HCT116 (cell line): ENCODE results near the gene DOCK11. TPM values are rescaled to one million over a fixed set of nuclear protein-coding genes. Genes with fewer than 3 reads are reported as not detected.

Experiments used
- ATAC-seq: fragments of 200-7000 bp; cut with Tn5 transposase; 2 replicates; pipeline ENCODE4 v1.9.1; 2020; ENCODE audit warnings: mild to moderate bottlenecking, moderate library complexity
- BruUV-seq: library from RNA; stranded (reverse); fragments of 400-500 nt; replicated peaks from 2 replicates; lab custom pipeline; 2021; lab: Mats Ljungman, UMichigan
- CTCF ChIA-PET: fragments of 300-600 bp; sonication (Branson Sonifier 250); formaldehyde crosslinking; loops from one replicate; lab custom pipeline; 2021; ENCODE audit warnings: antibody characterized with exemption; lab: Charles Lee
- POLR2A ChIA-PET: fragments of 300-600, 350-600 bp; sonication (Branson Sonifier 250); formaldehyde crosslinking; loops from one replicate; lab custom pipeline; 2021; ENCODE audit warnings: antibody characterized with exemption; lab: Charles Lee
- RAD21 ChIA-PET, 2 experiments: fragments of 300-600 bp; sonication (Branson Sonifier 250); formaldehyde crosslinking; loops; one replicate each; lab custom pipeline; 2023; ENCODE audit warnings: low total read pairs in 2 of 2; ENCODE audit not compliant: uncharacterized antibody in 2 of 2, unreplicated experiment in 2 of 2, low non-redundant PET in 1 of 2; lab: Charles Lee
- DNase-seq: peaks from one replicate; pipeline ENCODE4 v3.0.0-alpha.2; 2010; ENCODE audit warnings: low read depth, low spot score
- H2AFZ ChIP-seq: fragments of 200-600 bp; shearing (Covaris generic), sonication (generic); 2 replicates; pipeline ENCODE4 v1.6.1; 2017; ENCODE audit warnings: low read depth, mixed run types, mixed read lengths, antibody characterized with exemption, low read length; ENCODE audit not compliant: poor library complexity, severe bottlenecking
- H3K27ac ChIP-seq: 2 replicates; pipeline ENCODE4 v1.5.1; 2012; ENCODE audit warnings: low read depth, low read length
- H3K27me3 ChIP-seq: fragments of 200-600 bp; sonication (generic); 2 replicates; pipeline ENCODE4 v1.6.1; 2016; ENCODE audit warnings: mixed run types, low read length, mixed read lengths; ENCODE audit not compliant: insufficient read depth
- H3K36me3 ChIP-seq, 2 experiments: fragments of 200-500 bp in 1 of 2; fragments of 200-600 bp in 1 of 2; sonication (Bioruptor generic) in 1 of 2; sonication (generic) in 1 of 2; 2 replicates each; pipeline versions ENCODE4 v1.5.1 to v1.6.1; 2014 to 2016; ENCODE audit warnings: low read length in 2 of 2, inconsistent platforms in 1 of 2, mixed read lengths in 1 of 2, mixed run types in 1 of 2; ENCODE audit not compliant: insufficient read depth in 2 of 2, control insufficient read depth in 1 of 2
- H3K4me1 ChIP-seq, 2 experiments: fragments of 200-600 bp in 1 of 2; sonication (generic) in 1 of 2; 2 replicates each; pipeline versions ENCODE4 v1.5.1 to v1.6.1; 2012 to 2017; ENCODE audit warnings: low read length in 2 of 2, inconsistent platforms in 1 of 2, mild to moderate bottlenecking in 1 of 2, mixed read lengths in 1 of 2, mixed run types in 1 of 2, moderate library complexity in 1 of 2; ENCODE audit not compliant: insufficient read depth in 2 of 2, control insufficient read depth in 1 of 2
- H3K4me2 ChIP-seq: fragments of 200-600 bp; sonication (generic); 2 replicates; pipeline ENCODE4 v1.6.1; 2017; ENCODE audit warnings: mixed run types, low read length, mixed read lengths
- H3K4me3 ChIP-seq, 2 experiments: fragments of 200-600 bp in 1 of 2; sonication (generic) in 1 of 2; replicated peaks in 1 of 2; 2 replicates each; pipeline ENCODE4 v1.5.1; 2011 to 2016; ENCODE audit warnings: low read length in 2 of 2, control low read depth in 1 of 2, low read depth in 1 of 2, mild to moderate bottlenecking in 1 of 2, mixed read lengths in 1 of 2, mixed run types in 1 of 2
- H3K79me2 ChIP-seq: fragments of 200-600 bp; sonication (generic); 2 replicates; pipeline ENCODE4 v1.6.1; 2017; ENCODE audit warnings: mild to moderate bottlenecking, mixed run types, low read length, moderate library complexity, mixed read lengths; ENCODE audit not compliant: insufficient read depth
- H3K9ac ChIP-seq: fragments of 200-600 bp; sonication (generic); 2 replicates; pipeline ENCODE4 v1.6.1; 2016; ENCODE audit warnings: low read length, mixed read lengths
- H3K9me2 ChIP-seq: fragments of 200-600 bp; sonication (generic), shearing (Covaris generic); 2 replicates; pipeline ENCODE4 v1.6.1; 2017; ENCODE audit warnings: mixed run types, mild to moderate bottlenecking, moderate library complexity; ENCODE audit not compliant: insufficient read depth
- H3K9me3 ChIP-seq, 2 experiments: fragments of 200-500 bp in 1 of 2; fragments of 200-600 bp in 1 of 2; sonication (Bioruptor generic) in 1 of 2; sonication (generic) in 1 of 2; 2 replicates each; pipeline ENCODE4 v1.6.1; 2014 to 2017; ENCODE audit warnings: low read length in 2 of 2, mixed read lengths in 2 of 2, inconsistent platforms in 1 of 2, low read depth in 1 of 2, mild to moderate bottlenecking in 1 of 2, mixed run types in 1 of 2, moderate library complexity in 1 of 2; ENCODE audit not compliant: control insufficient read depth in 1 of 2, insufficient read depth in 1 of 2
- H4K20me1 ChIP-seq: fragments of 200-600 bp; sonication (generic), shearing (Covaris generic); 2 replicates; pipeline ENCODE4 v1.6.1; 2017; ENCODE audit warnings: mixed run types, mild to moderate bottlenecking, moderate library complexity; ENCODE audit not compliant: insufficient read depth
- FOSL1 ChIP-seq: IDR thresholded peaks from 2 replicates; pipeline ENCODE4 v1.6.1; 2012; ENCODE audit warnings: low read depth
- POLR2AphosphoS5 ChIP-seq: IDR thresholded peaks from 2 replicates; pipeline ENCODE4 v1.6.1; 2011; ENCODE audit warnings: mild to moderate bottlenecking, low read depth, low read length, moderate library complexity
- RAD21 ChIP-seq: IDR thresholded peaks from 2 replicates; pipeline ENCODE4 v1.6.1; 2012; ENCODE audit warnings: low read depth, mild to moderate bottlenecking
- REST ChIP-seq: IDR thresholded peaks from 2 replicates; pipeline ENCODE4 v1.6.1; 2012; ENCODE audit warnings: low read depth
- SIN3A ChIP-seq: IDR thresholded peaks from 2 replicates; pipeline ENCODE4 v1.6.1; 2012; ENCODE audit warnings: low read depth
- SRF ChIP-seq: IDR thresholded peaks from 2 replicates; pipeline ENCODE4 v1.6.1; 2012; ENCODE audit warnings: low read depth
- ZNF274 ChIP-seq: fragments of 200-500 bp; sonication (Bioruptor generic); IDR thresholded peaks from 2 replicates; pipeline ENCODE4 v1.6.1; 2014; ENCODE audit warnings: mild to moderate bottlenecking, low read depth, low read length, inconsistent platforms
- intact Hi-C: fragments of 100-400 bp; cut with micrococcal nuclease; formaldehyde crosslinking; loops from 2 replicates; pipeline ENCODE4 v1.10.0; 2022
- total RNA-seq: library from RNA; stranded (reverse); gene quantifications from one replicate; pipeline ENCODE4 v1.2.1, GENCODE V29; 2021; ENCODE audit not compliant: unreplicated experiment

DOCK11 gene
- total RNA-seq, 1 experiment from 2014 or later = 0.59 TPM

- intact Hi-C loops = no loop called here
- ChIA-PET CTCF (no interaction called here), POLR2A (no interaction called here)
- no peaks in the 10 kb centered on the region for H4K20me1 ChIP-seq
- no peaks in the 10 kb centered on the region for H3K9me2 ChIP-seq
- H3K79me2 ChIP-seq = no peaks in the 10 kb centered on the region
- no TSS peak for BruUV-seq
- no peaks in the 10 kb centered on the region for H3K27me3 ChIP-seq
- TF ChIP-seq FOSL1 (no peak), SRF (no peak), RAD21 (no peak), POLR2AphosphoS5 (no peak), REST (no peak), ZNF274 (no peak), SIN3A (no peak)
- TF ChIP-seq, all 23 proteins: peak for 0
- RAD21 ChIA-PET = no interaction called here
- Histone ChIP-seq H3K4me2 (no peak overlapping the region), H3K9ac (no peak overlapping the region), H3K4me3 (no peak overlapping the region), H3K27ac (no peak overlapping the region), H3K36me3 (no peaks in the 10 kb centered on the region), H3K9me3 (no peaks in the 10 kb centered on the region), H2AFZ (no peak overlapping the region), H3K4me1 (no peaks in the 10 kb centered on the region)
- ATAC-seq (no peak), DNase-seq (no peak)
Observed at GRCh38 chrX:118510111-118510510, 14.5 kb downstream of the DOCK11 start.
